Natural killer cell treated with Interleukin-12 subunit alpha and Interleukin-12 subunit beta and Interleukin-15 and Interleukin-18, amount 100 ng/mL, for 72 hours (primary cell): ENCODE data around the gene POU3F2. TPM values are rescaled to one million over a fixed set of nuclear protein-coding genes. Genes with fewer than 3 reads are reported as not detected.

Experiments used
- ATAC-seq, 2 donors: fragments of 150-1000 bp; cut with Tn5 transposase in 1 of 2; sonication (Bioruptor Pico), chemical (Tn5 transposase) in 1 of 2; 2 replicates each; pipeline ENCODE4 v1.10.0; 2021
- DNase-seq: peaks from one replicate; pipeline ENCODE4 v3.0.0; 2022; ENCODE audit warnings: low spot score
- H3K27ac Mint-ChIP-seq, 2 donors: 1 replicate in 1 of 2; 2 replicates in 1 of 2; pipeline ENCODE4 v1.8.0; 2022; ENCODE audit warnings: mixed read lengths in 2 of 2, mild to moderate bottlenecking in 1 of 2, moderate library complexity in 1 of 2
- H3K27me3 Mint-ChIP-seq, 2 donors: 1 replicate in 1 of 2; 2 replicates in 1 of 2; pipeline ENCODE4 v1.8.0; 2022; ENCODE audit warnings: mixed read lengths in 2 of 2
- H3K36me3 Mint-ChIP-seq: one replicate; pipeline ENCODE4 v1.8.0; 2022; ENCODE audit warnings: mixed read lengths
- H3K4me1 Mint-ChIP-seq, 2 donors: 1 replicate in 1 of 2; 2 replicates in 1 of 2; pipeline ENCODE4 v1.8.0; 2022; ENCODE audit warnings: low read depth in 2 of 2, mixed read lengths in 2 of 2, mild to moderate bottlenecking in 1 of 2
- H3K4me3 Mint-ChIP-seq: one replicate; pipeline ENCODE4 v1.8.0; 2022; ENCODE audit warnings: mixed read lengths
- H3K9me3 Mint-ChIP-seq: 2 replicates; pipeline ENCODE4 v1.8.0; 2022; ENCODE audit warnings: mixed read lengths
- total RNA-seq, 2 donors: library from RNA; stranded (reverse); gene quantifications; one replicate each; pipeline ENCODE4 v1.2.3, GENCODE V29; 2022

Gene POU3F2
- total RNA-seq, 2 donors from 2014 or later = not detected

DNA sequence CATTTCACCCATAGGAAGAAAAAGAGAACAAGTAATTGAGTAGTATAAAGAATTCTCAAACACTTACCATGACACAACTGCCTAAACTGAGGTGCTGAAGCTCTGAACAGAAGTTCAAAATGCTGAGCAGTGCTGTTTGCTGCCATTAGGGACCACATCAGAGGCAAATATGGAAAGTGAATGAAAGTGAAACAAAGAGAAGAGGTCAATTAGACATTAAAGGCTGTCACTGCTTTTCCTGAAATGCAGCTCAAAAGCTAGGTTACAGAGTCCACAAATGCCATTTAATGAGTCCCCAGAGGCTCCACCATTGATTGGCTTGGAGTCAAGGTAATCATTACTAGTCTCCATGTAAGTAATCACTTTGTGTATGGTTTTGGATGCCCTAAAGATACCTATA is 46.1 kb downstream of the POU3F2 start:
- ATAC-seq (no peak), DNase-seq (no peak)
- no peak overlapping the region for H3K4me3 Mint-ChIP-seq
- H3K36me3 Mint-ChIP-seq = peaks cover 9% of the 10 kb centered on the region
- H3K27me3 Mint-ChIP-seq = no peaks in the 10 kb centered on the region
- H3K27ac Mint-ChIP-seq = no peak overlapping the region
- H3K4me1 Mint-ChIP-seq = peaks cover 6% of the 10 kb centered on the region in 2 donors
- H3K9me3 Mint-ChIP-seq = no peaks in the 10 kb centered on the region

DNA sequence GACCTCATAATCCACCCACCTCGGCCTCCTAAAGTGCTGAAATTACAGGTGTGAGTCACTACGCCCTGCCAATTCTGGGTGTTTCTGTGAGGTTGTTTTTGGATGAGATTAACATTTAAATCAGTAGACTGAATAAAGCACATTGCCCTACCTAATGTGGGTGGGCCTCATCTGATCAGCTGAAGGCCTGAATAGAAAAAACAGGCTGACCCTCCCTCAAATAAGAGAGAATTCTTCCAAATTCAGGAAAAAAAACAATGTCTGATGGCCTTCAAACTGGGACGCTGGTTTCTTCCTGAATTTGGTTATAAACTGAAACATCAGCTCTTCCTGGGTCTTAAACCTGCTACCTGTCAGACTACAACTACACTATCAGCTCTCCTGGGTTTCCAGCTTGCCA is 51.0 kb downstream of the POU3F2 start:
- ATAC-seq (no peak), DNase-seq (no peak)
- Mint-ChIP-seq H3K9me3 (no peaks in the 10 kb centered on the region), H3K27ac (no peak overlapping the region), H3K27me3 (no peaks in the 10 kb centered on the region), H3K36me3 (no peaks in the 10 kb centered on the region), H3K4me1 (peaks cover 0 to 2% of the 10 kb centered on the region in 2 donors), H3K4me3 (no peak overlapping the region)

GRCh38 chr6:98887650-98888049 is 53.3 kb downstream of the POU3F2 start:
- DNase-seq = no peak
- H3K4me3 Mint-ChIP-seq = no peak overlapping the region
- no peaks in the 10 kb centered on the region for H3K27me3 Mint-ChIP-seq
- H3K4me1 Mint-ChIP-seq = no peaks in the 10 kb centered on the region
- no peak overlapping the region for H3K27ac Mint-ChIP-seq
- ATAC-seq = no peak
- no peaks in the 10 kb centered on the region for H3K9me3 Mint-ChIP-seq
- H3K36me3 Mint-ChIP-seq = no peaks in the 10 kb centered on the region

Other genes with a start within 250 kb of the POU3F2 start
- gene FBXL4, start 113.4 kb downstream of the POU3F2 start, total RNA-seq = 10 to 100 TPM in 1 of 2 donors, 1 to 10 TPM in 1; 9.1 to 11.2 TPM